CMK (cell line): Measurements from ENCODE around the gene MID1.

Source experiments
- DNase-seq: peaks from one replicate; pipeline ENCODE4 v3.0.0-alpha.2; 2010; ENCODE audit warnings: low read depth

Gene MID1

GRCh38 chrX:10429908-10430307, 190.5 kb downstream of the MID1 start:
- DNase-seq: no peak

- no peak for DNase-seq
Observed at GRCh38 chrX:10427249-10427648, 193.1 kb downstream of the MID1 start.

- no peak for DNase-seq
Observed at GRCh38 chrX:10423716-10424115, 196.7 kb downstream of the MID1 start.

GRCh38 chrX:10420134-10420533, 200.3 kb downstream of the MID1 start:
- no peak for DNase-seq

GRCh38 chrX:10416424-10416823, 204.0 kb downstream of the MID1 start:
- no peak for DNase-seq

- DNase-seq: no peak
Observed at GRCh38 chrX:10415306-10416001, 204.9 kb downstream of the MID1 start.

GRCh38 chrX:10414862-10415261, 205.5 kb downstream of the MID1 start:
- DNase-seq: no peak

GRCh38 chrX:10414156-10414824, 206.1 kb downstream of the MID1 start:
- no peak for DNase-seq

GRCh38 chrX:10404436-10404835, 215.9 kb downstream of the MID1 start:
- no peak for DNase-seq

- no peak for DNase-seq
Observed at GRCh38 chrX:10401239-10401638, 219.1 kb downstream of the MID1 start.

GRCh38 chrX:10399043-10399741, 221.2 kb downstream of the MID1 start:
- no peak for DNase-seq

- no peak for DNase-seq
Observed at GRCh38 chrX:10398215-10398614, 222.2 kb downstream of the MID1 start.

GRCh38 chrX:10397349-10397748, 223.0 kb downstream of the MID1 start:
- no peak for DNase-seq

- DNase-seq: no peak
Observed at GRCh38 chrX:10395643-10396042, 224.7 kb downstream of the MID1 start.
